ENCODE measurements around the gene CCDC3.
"Not testable (repeated sequence)": the region's sequence is repeated elsewhere in the genome, so short reads cannot be mapped to it uniquely, and the experiment has no call there.

CCDC3 gene
- total RNA-seq: 0 to 1.8 (median 0) reads per million in 17 experiments

DNA sequence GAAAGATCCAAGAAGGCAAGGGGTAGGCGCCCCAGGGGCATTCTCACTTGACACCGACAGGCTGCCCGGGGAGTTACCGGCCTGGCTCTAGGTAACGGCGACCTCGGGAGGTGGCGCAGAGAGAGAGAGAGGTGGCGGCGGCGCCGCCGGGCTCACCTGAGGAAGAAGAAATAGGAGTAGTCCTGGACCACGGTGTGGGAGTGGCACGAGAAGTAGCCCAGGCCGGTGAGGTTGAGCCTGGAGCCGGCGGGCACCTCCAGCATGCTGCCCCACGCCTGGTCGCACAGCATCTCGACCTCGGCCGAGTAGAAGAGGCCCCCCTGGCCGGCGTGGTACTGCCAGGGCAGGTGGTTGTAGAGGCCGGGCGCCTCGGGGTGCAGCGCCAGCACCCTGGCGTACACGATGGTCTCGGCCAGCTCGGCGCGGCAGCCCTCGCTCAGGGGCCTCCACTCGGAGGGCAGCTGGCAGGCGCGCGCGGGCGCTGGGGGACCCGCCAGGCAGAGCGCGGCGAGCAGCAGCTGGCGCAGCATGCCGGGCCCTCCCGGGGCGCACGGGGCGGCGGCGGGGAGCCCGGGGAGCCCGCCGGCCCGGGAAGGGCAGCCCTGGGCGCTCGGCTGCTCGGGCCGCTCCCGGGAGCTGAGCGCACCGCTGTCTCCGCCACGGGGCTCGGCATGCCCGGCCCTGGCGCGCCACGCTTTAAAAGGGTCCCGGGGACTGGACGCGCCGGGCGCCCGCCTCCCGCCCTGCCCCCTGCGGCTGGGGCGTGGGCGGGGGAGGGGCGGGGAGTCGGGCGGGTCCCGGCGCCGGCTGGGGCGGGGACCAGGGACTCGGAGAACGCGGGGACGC is at the start of gene CCDC3:
TSS of gene CCDC3 (minus strand) at position 673 of the 846 bp plus-strand sequence. CDS start at position 530, 143 bp downstream.
- peak in 2 of 4 experiments; percentile 7 to 15 for DNase-seq

DNA sequence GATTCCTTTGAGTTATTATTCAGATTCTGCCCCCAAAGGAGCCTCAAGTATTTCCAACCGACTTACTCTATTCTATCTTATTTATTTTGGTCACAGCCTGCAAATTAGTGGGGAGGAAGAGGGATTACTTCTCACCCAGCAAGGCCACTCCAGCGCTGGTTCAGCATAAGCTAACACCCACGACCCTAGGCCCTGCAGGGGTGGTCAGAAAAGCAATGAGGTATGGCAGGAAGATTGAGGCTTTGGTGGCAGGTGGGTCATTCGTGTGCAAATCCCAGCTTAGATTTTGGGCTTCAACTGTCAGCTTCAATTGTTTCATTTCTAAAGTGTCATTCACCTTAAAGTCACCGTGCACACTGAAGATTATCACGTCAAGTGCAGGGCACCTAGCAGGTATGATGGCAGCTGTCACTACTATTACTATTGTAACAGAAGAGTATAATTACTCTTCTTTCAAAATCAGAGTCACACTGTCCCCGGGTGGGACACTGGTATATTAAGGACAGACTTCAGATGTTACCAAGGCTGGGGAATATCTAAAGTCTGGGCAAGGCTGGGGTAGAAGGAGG is 49.7 kb upstream of the CCDC3 start:
- DNase-seq: no peak

DNA sequence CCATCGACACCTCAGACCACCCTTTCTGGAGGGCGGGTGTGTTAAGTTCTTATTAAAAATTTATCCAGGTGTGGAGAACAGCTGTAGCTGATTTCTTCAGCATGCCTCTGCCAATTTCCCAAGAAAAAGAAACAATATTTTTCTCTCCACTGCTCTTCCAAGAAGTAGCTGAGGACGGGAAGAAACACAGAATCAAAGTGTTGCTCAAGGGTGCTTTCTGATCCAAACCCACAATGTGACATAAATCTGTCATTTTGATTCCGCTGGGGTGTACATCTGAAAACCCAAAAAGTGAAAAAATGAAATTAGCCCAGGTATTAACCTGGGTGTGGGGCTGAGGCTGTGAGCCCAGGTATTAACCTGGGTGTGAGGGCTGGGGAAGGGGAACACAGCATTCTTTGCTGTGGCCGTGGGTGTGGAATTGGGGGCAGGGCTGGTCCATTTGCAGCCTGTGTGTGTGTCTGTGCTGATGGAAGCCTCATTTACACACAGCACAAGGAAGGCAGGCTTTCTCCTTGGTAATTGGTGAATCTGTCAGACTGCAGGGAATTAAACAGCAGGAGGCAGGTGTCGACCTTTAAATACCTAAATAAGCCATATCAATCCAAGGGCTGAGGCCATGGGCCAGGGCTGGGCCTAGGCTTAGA is 48.4 kb upstream of the CCDC3 start:
- DNase-seq: no peak

DNA sequence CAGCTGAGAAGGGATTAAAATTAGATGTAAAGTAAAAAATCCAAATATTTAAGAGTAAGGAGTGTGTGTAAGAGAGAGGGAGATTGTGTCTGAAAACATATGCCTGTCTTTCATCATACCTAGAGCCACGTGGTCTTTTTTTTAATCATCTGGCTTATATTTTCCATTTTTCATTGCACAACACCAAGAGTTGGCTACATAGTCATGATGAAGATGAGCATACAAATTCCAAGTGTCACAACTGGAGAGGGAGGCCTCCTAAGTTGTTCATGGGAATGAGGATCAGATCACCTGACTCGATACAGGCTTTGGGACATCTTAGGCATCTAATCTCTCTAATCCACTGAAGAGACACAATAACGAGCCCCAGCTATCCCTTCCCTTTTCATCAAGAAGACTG is 47.2 kb upstream of the CCDC3 start:
- DNase-seq: no peak

DNA sequence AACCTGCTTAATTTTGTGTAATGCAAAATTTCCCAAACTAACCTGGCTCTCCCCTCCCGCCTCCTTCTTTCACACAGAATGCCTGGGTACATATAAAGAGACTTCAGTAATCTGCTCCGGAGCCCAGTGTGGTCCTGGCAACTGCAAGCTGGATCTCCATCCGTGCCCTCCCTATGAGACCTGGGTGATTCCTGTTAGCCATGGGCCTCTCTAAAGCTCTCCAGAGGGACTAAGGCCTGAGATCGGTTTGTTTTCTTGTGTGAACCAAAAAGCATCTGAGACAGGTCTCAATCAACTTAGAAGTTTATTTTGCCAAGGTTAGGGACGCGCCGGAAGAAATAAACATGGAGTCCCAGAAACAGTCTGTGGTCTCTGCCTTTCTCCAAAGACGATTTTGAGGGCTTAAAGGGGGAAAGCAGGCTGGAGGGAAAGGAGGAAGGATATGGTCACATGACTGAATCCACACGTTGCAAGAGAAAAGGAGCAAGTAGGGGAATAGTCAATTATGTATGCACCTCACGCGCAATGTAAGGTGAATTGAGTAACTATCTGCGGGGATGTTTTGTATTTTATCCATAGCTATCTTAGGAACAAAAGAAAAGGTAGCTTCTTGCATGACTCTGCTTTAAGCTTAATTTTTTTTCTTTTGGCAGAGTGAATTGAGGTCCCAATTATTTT is 46.2 kb upstream of the CCDC3 start:
- DNase-seq: no peak

DNA sequence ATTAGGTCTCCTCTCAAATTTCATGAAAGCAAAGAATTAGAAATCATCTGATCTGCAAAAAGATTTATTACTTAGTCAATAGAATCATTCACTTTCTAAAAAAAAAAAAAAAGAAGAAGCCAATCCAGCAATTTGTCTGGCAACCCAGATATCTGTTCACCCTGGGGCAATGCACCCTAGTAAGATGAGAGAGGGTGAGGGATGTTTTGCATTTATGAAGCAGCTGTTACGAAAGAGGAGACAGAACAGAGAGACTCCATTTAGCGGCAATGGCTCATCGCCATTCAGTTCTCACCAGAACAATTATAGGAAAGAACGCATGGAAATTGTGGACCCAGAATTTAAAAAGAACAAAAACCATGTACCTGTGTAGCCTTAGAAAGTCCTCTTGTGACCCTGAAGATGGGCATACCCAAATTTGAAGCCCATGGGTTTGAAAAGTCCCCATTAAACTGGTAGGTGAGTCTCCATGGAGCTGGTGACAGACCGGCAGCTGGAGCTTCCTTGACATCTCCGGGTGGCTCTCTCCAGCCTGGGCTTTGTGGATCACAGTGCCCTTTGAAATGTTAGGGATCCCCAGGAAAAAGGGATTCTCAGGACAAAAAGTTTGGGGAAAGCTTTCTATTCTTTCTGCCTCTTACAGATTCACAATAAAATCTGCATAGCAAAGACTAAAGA is 45.5 kb upstream of the CCDC3 start:
- no peak for DNase-seq

DNA sequence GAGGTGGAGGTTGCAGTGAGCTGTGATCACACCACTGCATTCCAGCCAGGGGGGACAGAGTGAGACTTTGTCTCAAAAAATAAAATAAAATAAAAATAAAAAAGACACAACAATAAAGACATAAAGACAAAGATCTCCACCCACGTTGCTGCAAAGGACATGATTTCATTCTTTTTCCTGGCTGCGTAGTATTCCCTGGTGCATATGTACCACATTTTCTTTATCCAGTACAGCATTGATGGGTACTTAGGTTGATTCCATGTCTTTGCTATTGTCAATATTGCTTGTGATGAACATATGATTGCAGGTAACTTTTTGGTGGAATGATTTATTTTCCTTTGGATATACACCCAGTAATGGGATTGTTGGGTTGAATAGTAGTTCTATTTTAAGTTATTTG is 42.0 kb upstream of the CCDC3 start:
- DNase-seq: no peak

DNA sequence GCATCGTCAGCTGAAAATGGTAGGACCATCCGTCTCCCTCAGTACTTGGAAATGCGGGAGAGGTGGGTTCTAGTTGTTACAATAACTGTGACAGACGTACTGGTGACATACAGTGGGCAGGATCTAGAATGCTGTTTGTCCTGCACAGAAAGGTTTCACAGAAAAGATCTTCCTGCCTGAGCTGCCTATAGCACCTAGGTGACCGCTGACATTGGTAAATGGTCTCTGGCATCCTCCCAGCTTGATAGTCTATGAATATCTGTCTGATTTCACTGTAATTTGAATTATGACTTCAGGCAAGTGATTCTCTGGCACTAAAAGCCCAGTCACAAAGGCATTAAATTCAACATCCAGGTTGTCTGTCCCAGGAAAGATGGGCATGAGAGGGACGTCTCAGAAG is 38.2 kb upstream of the CCDC3 start:
- DNase-seq: no peak

DNA sequence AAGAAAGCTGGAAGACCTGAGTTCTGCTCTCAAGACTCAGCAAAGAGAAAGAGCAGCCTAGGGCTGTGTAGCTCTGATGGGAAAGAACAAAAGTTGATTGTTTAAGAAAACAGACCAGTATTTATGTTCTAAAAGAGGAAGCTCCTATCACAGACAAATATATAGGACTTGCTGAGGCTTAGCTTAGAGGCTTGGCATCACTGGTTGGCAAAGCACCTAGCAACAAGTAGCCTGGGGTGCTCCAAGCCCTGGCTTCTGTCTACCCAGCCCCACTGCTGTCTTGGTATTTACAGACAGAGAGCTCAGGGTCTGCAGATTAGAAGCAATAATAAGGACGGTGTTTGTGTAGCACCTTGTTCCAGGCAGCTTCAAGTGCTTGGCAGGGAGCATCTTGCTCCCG is 36.9 kb upstream of the CCDC3 start:
- DNase-seq: peak in 1 of 4 experiments; percentile 1

DNA sequence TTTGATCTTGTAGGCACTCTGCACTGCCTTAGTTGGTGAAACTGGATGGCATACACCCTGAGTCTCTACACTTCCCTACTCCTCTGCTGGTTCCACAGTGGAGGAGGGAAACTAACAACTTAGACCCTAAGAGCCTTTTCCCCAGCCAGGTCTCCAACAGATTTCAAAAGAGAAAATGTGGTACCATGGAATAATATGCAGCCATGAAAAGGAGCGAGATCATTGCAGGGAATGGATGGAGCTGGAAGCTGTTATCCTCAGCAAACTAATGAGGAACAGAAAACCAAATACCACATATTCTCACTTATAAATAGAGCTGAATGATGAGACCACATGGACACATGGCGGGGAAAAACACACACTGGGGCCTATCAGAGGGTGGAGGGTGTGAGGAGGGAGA is 36.3 kb upstream of the CCDC3 start:
- no peak for DNase-seq

DNA sequence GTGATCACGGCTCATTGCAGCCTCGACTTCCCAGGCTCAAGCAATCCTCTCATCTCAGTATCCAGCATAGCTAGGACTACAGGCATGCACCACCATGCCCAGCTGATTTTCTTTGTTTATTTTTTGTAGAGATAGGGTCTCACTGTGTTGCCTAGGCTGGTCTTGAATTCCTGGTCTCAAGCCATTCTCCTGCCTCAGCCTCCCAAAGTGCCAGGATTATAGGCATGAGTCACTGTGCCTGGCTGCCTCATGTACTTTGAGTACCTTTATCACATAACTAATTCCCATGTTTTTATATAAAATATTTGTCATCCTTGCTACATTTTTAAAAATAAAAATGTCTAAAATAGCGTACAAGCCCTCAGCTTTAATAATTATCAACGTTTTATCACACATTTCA is 35.3 kb upstream of the CCDC3 start:
- DNase-seq: no peak

DNA sequence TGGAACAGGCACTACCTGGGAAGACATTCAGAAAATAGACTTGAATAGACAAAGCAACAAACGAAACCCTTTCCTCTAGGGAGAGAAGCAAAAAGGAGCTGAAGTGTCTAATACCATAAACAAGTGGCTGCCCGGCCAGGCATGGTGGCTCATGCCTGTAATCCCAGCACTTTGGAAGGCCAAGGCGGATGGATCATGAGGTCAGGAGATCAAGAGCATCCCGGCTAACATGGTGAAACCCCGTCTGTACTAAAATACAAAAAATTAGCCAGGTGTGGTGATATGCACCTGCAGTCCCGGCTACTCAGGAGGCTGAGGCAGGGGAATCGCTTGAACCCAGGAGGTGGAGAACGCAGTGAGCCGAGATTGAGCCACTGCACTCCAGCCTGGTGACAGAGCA is 34.2 kb upstream of the CCDC3 start:
- not testable (repeated sequence) for DNase-seq

DNA sequence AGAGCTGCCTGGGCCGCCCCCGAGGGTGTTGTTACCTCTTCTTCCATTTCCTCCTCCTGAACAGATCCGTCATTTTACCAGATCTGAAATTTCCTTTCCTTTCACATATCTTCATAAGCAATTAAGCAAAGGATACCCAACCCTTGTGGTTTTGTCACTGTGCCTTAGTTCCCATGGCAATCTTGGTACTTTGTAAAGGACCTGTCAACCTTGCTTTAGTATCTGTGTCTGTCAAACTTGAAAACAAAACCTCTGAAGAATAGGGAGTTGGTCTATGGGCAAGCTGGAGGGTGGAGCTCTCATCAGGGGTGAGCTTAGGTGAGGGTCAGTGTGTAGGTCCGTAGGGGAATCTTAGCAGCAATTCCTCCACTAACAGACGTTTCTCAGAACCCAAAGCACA is 25.4 kb upstream of the CCDC3 start:
- DNase-seq: no peak

DNA sequence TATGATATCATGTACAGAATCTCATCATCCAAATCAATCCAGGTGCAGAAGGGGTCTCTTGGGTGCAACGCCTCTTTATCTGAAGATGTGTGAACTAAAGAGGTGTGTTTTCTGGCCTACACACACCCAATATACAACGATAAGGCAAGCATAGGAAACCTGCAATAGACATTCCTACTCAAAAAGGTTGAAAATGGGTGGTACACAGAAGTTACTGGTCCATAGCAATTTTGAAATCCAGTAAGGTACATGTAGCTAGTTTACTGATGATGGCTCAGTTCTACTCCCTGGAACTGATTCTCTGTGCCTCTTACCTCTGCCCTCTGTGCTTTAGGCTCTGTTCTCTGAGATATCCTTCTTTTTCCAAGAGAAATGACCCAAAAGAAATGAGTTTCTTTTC is 22.2 kb upstream of the CCDC3 start:
- DNase-seq: no peak

DNA sequence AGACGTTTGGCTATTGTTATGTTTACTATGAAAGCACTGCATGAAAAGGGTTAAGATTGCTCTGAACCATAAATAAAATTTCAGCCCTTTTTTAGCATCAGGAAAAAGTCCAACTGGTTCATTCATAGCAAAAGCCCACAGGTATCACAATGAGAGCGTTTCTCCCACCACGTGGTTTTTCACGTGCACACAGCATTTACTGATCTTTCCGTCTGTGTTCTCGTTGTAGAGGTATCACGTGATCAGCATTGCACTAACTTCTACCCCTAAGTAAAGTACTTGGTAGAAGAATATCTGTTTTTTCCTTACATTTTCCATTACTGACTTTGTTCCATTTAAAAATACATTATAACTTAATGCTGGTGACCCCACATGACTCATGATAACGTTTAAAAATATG is 17.8 kb upstream of the CCDC3 start:
- no peak for DNase-seq

DNA sequence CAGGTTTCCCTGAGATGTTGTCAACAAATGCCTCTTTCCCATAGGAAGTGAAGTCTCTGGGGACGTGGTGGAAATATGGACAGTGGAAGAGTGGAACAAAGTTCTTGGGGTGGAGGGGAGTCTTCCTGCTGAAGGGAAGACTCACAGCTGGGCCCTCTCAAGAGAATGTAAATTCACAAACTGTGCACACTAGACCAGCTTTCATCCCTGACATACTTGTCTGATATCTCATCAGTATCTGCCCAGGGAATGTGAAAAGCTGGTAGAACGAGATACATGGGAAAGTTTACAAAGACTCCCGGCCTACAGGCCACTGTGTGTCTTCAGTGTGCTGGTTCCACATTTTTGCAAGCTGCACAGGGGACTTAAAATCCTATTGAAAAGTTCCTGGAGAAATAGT is 16.7 kb upstream of the CCDC3 start:
- no peak for DNase-seq

DNA sequence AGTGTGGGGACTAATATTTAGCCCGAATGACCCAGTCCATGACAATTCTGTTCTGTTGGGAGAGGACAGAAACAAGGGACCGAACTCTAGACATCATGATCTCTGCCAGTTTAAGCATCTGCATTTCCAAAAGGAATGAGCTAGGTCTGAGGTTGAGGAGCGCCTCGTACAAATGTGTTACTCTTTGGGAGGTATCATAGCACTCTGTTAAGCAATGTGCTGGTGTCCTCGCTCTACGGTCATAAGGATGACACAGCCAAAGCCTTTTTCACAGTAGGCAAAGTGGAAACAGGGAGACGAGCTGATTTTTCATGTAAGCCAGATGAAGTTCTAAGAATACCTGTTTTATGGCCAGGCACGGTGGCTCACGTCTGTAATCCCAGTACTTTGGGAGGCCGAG is 15.4 kb upstream of the CCDC3 start:
- DNase-seq: no peak

DNA sequence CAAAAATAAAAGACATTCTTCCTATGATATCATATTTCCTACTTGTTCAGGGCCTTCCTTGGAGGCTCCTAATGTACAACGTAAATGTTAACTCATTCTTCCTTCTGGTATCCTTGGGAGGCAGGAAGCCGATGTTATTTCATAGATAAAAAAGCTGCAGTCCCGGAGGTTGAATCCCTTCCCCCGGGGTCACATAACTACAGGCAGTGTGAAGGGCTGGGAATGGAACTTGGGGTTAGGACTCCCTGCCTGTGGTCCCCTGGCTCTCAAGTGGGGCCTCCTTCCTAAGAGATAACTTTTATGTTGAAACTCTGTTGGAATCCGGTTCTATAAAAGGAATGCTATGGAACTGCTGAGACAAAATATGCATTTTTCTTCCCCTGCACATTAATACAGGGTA is 14.9 kb upstream of the CCDC3 start:
- no peak for DNase-seq

DNA sequence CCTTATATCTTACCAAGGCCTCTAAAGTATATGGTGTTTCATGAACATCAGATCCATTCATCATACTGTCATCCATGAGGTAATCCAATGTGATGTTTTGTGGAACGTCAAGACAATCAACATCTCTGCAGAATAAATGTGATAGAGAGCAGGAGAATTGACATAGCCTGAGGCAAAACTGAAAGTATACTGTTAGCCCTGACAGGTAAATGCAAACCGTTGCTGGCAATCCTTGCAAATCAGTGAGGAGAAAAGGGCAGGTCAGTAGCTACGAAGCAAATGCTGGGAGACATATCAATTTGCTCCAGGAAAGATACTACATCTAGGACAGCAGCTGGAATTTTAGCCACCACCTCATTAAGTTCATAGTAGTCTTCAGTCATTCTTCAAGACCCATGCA is 4.5 kb upstream of the CCDC3 start:
- DNase-seq: no peak

DNA sequence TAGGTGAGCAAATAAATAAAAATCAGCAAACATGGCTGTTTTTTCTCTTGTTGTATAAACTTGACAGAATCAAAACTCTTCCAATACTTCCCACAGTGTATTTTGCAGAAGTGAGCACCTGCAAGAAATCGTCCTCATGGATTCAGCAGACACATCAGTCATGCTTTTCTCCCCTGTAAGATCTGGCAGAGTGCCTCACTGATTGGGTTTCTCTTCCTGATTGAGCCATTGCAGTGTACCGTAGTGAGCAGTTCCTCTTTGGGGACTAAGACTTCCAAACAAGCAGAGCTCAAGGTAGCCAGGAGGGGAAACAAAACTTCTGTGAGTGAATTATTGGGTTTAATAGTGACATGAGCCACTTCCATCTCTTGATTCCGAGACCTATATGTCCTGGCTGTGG is 2.2 kb upstream of the CCDC3 start:
- peak in 3 of 4 experiments; percentile 5 to 19 (median 18) for DNase-seq

DNA sequence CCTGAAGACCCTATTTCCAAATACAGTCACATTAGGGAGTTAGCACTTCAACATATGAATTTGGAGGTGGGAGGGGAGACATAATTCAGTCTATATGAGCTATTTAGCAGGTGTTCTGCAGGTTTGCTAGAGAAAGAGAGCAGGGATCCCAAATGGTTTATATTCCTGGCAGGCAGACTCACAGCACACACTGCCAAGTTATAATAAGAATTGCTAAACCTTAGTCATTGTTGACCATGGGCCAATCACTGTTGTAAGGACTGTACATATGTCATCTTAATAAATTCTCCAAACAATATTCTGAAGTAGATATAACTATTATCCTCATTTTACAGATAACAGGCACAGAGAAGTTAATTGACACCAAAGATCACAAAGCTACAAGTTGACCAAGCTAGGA is 1.5 kb upstream of the CCDC3 start:
- DNase-seq: no peak

DNA sequence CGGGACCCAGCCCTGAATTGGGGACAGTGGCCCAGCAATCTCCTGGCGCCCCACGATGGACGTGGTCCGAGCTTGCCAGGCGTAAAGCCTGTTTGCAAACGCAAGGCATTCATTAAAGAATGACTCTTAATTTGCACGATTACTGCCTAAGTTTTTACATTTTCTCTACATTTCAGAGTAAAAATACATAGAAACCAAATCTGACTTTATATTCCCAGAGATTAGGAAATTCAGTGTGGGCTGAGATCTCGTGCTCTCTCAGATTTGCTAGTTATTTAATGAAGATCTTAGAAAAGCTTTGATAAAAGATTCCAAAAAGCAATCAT is 337 bp upstream of the CCDC3 start:
- no peak for DNase-seq

DNA sequence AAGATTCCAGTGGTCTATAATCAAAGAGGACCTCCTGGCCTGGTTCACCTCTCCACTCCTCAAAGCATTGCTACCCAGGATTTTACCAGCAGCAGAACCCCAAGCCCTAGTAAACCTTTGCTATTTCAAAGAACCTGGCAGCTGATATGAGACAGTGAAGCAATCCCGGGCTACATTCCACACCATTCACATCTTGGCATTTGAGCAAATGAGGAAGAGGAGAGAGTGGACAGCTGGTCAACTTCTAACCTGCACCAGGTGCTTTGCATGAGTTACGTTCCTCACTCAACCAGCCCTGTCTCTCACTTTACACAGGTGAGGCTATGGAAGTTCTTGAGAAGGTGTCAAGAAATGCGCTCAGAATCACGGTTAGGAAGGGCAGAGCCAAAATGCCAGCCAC is 1.1 kb downstream of the CCDC3 start:
- no peak for DNase-seq

All from suppressor macrophage (primary cell).